Stomach (tissue), 9 donors: ENCODE results near the gene POLR3A. TPM values are rescaled to one million over a fixed set of nuclear protein-coding genes. Genes with fewer than 3 reads are reported as not detected.

Source experiments
- DNase-seq, 2 donors: peaks; one replicate each; pipeline versions ENCODE4 v3.0.0 to v3.0.0-alpha.2; 2013 to 2019
- H3K27ac ChIP-seq, 5 donors: fragments of 200-600 bp in 4 of 5; sonication (generic) in 4 of 5; one replicate each; pipeline ENCODE4 v1.5.1; 2013 to 2019; ENCODE audit warnings: mild to moderate bottlenecking in 1 of 5, moderate library complexity in 1 of 5
- H3K27me3 ChIP-seq, 3 donors: fragments of 200-600 bp; sonication (generic); one replicate each; pipeline ENCODE4 v1.5.1; 2017 to 2019; ENCODE audit warnings: mixed run types in 1 of 3
- H3K36me3 ChIP-seq, 4 donors: fragments of 200-600 bp; sonication (generic); 1 replicate in 3 of 4; 2 replicates in 1 of 4; pipeline ENCODE4 v1.5.1; 2016 to 2019
- H3K4me1 ChIP-seq, 4 donors: fragments of 200-600 bp; sonication (generic); one replicate each; pipeline ENCODE4 v1.5.1; 2016 to 2019
- H3K4me3 ChIP-seq, 4 donors: fragments of 200-600 bp; sonication (generic) in 3 of 4; one replicate each; pipeline ENCODE4 v1.5.1; 2016 to 2019; ENCODE audit warnings: mild to moderate bottlenecking in 1 of 4
- H3K9me3 ChIP-seq, 4 donors: fragments of 200-600 bp; sonication (generic); one replicate each; pipeline ENCODE4 v1.5.1; 2016 to 2019
- EP300 ChIP-seq: sonication (generic); formaldehyde crosslinking; IDR thresholded peaks from one replicate; pipeline ENCODE4 v1.6.1; 2017; ENCODE audit warnings: antibody characterized with exemption
- POLR2A ChIP-seq, 4 donors: fragments of 450-650 bp; IDR thresholded peaks; one replicate each; pipeline ENCODE4 v1.6.1; 2016; ENCODE audit warnings: antibody characterized with exemption in 4 of 4, control low read depth in 2 of 4, mild to moderate bottlenecking in 1 of 4, moderate library complexity in 1 of 4
- POLR2AphosphoS5 ChIP-seq, 3 donors: sonication (generic); formaldehyde crosslinking; IDR thresholded peaks; one replicate each; pipeline ENCODE4 v1.6.1; 2016; ENCODE audit warnings: antibody characterized with exemption in 3 of 3
- WGBS, 5 donors: extraction: QIAGEN DNeasy Blood & Tissue Kit in 3 of 5; methylation state at CpG; one replicate each; pipeline versions ENCODE4 v1.1.5 to v1.1.7; 2013 to 2018; 5-methylcytosine and 5-hydroxymethylcytosine counted together
- intact Hi-C: fragments of 100-400 bp; cut with DNase I; formaldehyde crosslinking; loops from one replicate; pipeline ENCODE4 v1.15.1; 2023; ENCODE audit warnings: low total_unique reads
- polyA plus RNA-seq, 3 donors: library from polyadenylated mRNA; stranded (reverse); fragments of 200-250 nt; gene quantifications; one replicate each; pipeline ENCODE4 v1.2.3, GENCODE V29; 2013
- total RNA-seq, 5 donors: library from RNA; depleted of rRNA; stranded (reverse); fragments of >200 nt; gene quantifications; one replicate each; pipeline versions ENCODE4 v1.1.0 to v1.2.3, GENCODE V29; 2014 to 2016
- TF ChIP-seq, protein P1 (sequence below), 7 experiments: fragments of 450-650 bp in 4 of 7; fragments of 200-600 bp in 3 of 7; sonication (generic) in 3 of 7; IDR thresholded peaks; one replicate each; pipeline ENCODE4 v1.5.1; 2016 to 2019; ENCODE audit warnings: antibody characterized with exemption in 7 of 7, control low read depth in 2 of 7, mild to moderate bottlenecking in 1 of 7
- donor health status: healthy with polysubstance abuse.
- donor health status: Bipolar disorder and iron deficiency.
- donor health status: healthy.

The POLR3A gene
- total and polyA plus RNA-seq, 8 donors = 2.1 to 25.8 (median 8.9) TPM

DNA sequence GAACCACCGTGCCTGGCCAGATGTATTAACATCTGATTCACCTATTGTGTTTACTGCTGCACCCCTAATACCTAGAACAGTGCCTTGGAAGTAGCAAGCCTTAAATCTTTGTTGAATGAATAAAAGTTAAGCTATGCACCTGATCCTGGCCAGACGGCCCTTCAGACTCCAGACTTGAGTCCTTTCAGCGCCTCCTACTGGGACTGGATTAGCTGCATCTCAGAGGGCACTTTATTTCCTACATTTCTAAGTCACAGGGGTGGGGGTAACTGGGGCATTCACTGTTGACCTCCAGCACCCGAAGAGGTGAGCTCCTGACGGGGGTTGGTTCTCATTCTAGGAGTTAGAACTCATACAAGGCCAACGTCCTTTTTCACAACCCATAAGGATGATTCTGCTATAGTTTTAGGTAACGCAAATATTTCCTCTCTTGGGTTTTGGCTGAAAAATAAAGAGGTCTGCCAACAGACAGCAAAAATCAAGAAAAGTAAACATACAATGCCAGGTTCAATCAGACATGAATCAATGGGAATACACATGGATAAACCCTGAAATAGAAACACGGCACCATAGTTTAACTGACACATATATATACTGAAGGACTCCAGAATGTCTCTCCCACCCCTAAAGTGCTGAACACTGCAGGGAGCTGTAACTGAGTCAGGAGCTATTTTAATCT is 54.8 kb downstream of the POLR3A start:
- peaks cover 31 to 46% (median 38%) of the 10 kb centered on the region in 4 donors for H3K36me3 ChIP-seq
- intact Hi-C loops = no loop called here
- 54 to 65% (median 59%) methylated on average over 8 of the region's 8 CpGs for WGBS, 5 donors
- peaks cover 5 to 40% (median 17%) of the 10 kb centered on the region in 4 donors for H3K4me1 ChIP-seq
- no peak for TF ChIP-seq POLR2AphosphoS5 (IDR thresholded peaks at IDR 0.05)
- TF ChIP-seq POLR2A (IDR thresholded peaks at IDR 0.05) = no peak
- TF ChIP-seq, protein P1, sequence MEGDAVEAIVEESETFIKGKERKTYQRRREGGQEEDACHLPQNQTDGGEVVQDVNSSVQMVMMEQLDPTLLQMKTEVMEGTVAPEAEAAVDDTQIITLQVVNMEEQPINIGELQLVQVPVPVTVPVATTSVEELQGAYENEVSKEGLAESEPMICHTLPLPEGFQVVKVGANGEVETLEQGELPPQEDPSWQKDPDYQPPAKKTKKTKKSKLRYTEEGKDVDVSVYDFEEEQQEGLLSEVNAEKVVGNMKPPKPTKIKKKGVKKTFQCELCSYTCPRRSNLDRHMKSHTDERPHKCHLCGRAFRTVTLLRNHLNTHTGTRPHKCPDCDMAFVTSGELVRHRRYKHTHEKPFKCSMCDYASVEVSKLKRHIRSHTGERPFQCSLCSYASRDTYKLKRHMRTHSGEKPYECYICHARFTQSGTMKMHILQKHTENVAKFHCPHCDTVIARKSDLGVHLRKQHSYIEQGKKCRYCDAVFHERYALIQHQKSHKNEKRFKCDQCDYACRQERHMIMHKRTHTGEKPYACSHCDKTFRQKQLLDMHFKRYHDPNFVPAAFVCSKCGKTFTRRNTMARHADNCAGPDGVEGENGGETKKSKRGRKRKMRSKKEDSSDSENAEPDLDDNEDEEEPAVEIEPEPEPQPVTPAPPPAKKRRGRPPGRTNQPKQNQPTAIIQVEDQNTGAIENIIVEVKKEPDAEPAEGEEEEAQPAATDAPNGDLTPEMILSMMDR (IDR thresholded peaks at IDR 0.05) = peak in 2 of 7 experiments; percentile 23 to 33
- H3K4me3 ChIP-seq = no peak overlapping the region
- no peaks in the 10 kb centered on the region for H3K9me3 ChIP-seq
- H3K27ac ChIP-seq = peak overlapping the region in 2 of 5 donors; percentile 25 to 89
- no peaks in the 10 kb centered on the region for H3K27me3 ChIP-seq
- peak; percentile 44 to 70 for DNase-seq

DNA sequence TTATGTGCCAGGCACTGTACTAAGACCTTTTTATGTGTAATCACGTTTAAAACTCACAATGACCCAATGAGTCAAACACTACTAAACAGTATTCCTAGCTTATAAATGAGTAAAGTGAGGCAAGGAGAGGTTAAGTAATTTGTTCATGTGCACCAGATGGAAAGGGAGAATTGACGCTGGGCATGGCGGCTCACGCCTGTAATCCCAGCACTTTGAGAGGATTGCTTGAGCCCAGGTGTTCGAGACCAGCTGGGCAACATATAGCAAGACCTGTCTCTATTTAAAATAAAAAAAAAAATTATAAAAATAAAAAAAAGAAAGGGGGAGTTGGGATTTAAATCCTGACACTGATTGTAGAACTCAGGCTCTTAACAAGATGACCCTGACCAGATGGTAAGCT is 56.0 kb downstream of the POLR3A start:
- DNase-seq = no peak
- Histone ChIP-seq H3K27me3 (no peaks in the 10 kb centered on the region), H3K4me1 (peaks cover 5 to 48% (median 20%) of the 10 kb centered on the region in 4 donors), H3K4me3 (no peak overlapping the region), H3K36me3 (peaks cover 20 to 34% (median 25%) of the 10 kb centered on the region in 4 donors), H3K27ac (peak overlapping the region in 3 of 5 donors; percentile 22 to 89 (median 78)), H3K9me3 (no peaks in the 10 kb centered on the region)
- WGBS, 5 donors = 81 to 92% (median 89%) methylated on average over 5 of the region's 5 CpGs
- intact Hi-C loops = no loop called here
- TF ChIP-seq, protein P1 (IDR thresholded peaks at IDR 0.05) = no peak
- TF ChIP-seq POLR2AphosphoS5 (IDR thresholded peaks at IDR 0.05) (no peak), POLR2A (IDR thresholded peaks at IDR 0.05) (no peak), EP300 (no peak)

DNA sequence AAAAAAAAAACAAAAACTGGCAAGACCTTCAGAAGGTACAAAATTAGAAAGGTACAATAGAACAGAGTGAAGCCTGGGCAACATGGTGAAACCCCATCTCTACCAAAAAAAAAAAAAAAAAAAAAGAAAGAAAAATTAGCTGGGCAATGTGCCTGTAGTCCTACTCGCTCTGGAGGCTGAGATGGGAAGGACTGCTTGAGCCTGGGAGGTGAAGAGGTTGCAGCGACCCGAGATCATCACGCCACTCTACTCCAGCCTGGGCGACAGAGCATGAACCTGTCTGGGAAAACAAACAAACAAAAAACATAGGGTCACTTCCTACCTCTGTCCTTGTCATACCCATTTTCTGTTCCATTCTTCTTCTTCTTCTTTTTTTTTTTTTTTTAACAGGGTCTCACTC is 57.2 kb downstream of the POLR3A start:
- Histone ChIP-seq H3K4me3 (no peak overlapping the region), H3K9me3 (no peaks in the 10 kb centered on the region), H3K27me3 (no peaks in the 10 kb centered on the region), H3K4me1 (peaks cover 5 to 48% (median 20%) of the 10 kb centered on the region in 4 donors), H3K36me3 (peaks cover 9 to 22% (median 14%) of the 10 kb centered on the region in 4 donors), H3K27ac (peak overlapping the region in 4 of 5 donors; percentile 69 to 89 (median 74))
- TF ChIP-seq, protein P1 (IDR thresholded peaks at IDR 0.05) = no peak
- no peak for DNase-seq
- intact Hi-C loops = no loop called here
- WGBS, 5 donors = 79 to 88% (median 85%) methylated on average over 5 of the region's 5 CpGs

DNA sequence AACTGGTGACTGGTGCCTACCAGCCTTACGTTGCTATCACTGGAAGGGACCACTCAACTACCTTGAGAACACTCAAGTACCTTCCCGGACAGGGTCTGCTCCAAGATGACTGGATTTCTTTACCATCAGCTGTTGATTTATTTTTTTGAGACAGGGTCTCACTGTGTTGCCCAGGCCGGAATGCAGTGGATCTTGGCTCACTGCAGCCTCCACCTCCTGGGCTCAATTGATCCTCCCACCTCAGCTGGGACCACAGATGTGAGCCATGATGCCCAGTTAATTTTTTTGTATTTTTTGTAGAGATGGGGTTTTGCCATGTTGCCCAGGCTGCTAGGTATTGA is 57.5 kb downstream of the POLR3A start:
- intact Hi-C loops = no loop called here
- Histone ChIP-seq H3K36me3 (peaks cover 5 to 19% (median 10%) of the 10 kb centered on the region in 4 donors), H3K9me3 (no peaks in the 10 kb centered on the region), H3K4me1 (peaks cover 5 to 48% (median 20%) of the 10 kb centered on the region in 4 donors), H3K4me3 (no peak overlapping the region), H3K27ac (peak overlapping the region; percentile 69 to 89 (median 71)), H3K27me3 (no peaks in the 10 kb centered on the region)
- WGBS, 5 donors = 85 to 98% (median 91%) methylated on average over 3 of the region's 3 CpGs
- TF ChIP-seq, protein P1 (IDR thresholded peaks at IDR 0.05) = no peak
- TF ChIP-seq EP300 = no peak
- TF ChIP-seq POLR2A (IDR thresholded peaks at IDR 0.05) = no peak
- TF ChIP-seq POLR2AphosphoS5 (IDR thresholded peaks at IDR 0.05) = no peak
- no peak for DNase-seq
